ENCODE results near the gene LHPP. TPM values are rescaled to one million over a fixed set of nuclear protein-coding genes. Genes with fewer than 3 reads are reported as not detected.

Gene LHPP
- total and polyA plus RNA-seq, 10 of the 15 experiments (the other 5 are each of a cell fraction or from before 2014, with no cell fraction given) = 0.79 to 9.8 (median 6.7) TPM

GRCh38 chr10:124603376-124604213, 142.0 kb downstream of the LHPP start:
- POLR2A ChIA-PET = no interaction called here
- H3K4me3 ChIP-seq = no peak overlapping the region
- no peak; the same call in 2 of the 3 replicates for ATAC-seq
- H3K27ac ChIP-seq (ENCODE audit: control insufficient read depth, insufficient read depth) = no peak overlapping the region
- no peak overlapping the region for H3K4me2 ChIP-seq (ENCODE audit: control insufficient read depth, insufficient read depth)
- intact Hi-C loops (cut with micrococcal nuclease; ENCODE audit: unreplicated experiment) (no loop called here), in situ Hi-C loops (cut with MboI) (no loop called here)
- no peak overlapping the region for H2AFZ ChIP-seq (ENCODE audit: control insufficient read depth, low read depth, low read length)
- H3K9ac ChIP-seq (ENCODE audit: control insufficient read depth, insufficient read depth, low read length) = no peak overlapping the region
- no peaks in the 10 kb centered on the region for H3K36me3 ChIP-seq (ENCODE audit: control insufficient read depth in 2 of 2, insufficient read depth in 2 of 2, low read length in 1 of 2)
- BruUV-seq (replicated peaks) = no TSS peak
- no peaks in the 10 kb centered on the region for H3K79me2 ChIP-seq (ENCODE audit: control insufficient read depth, insufficient read depth, low read length)
- H4K20me1 ChIP-seq (ENCODE audit: control insufficient read depth, insufficient read depth) = no peaks in the 10 kb centered on the region
- H3K4me1 ChIP-seq (ENCODE audit: control insufficient read depth, insufficient read depth, low read length) = peaks cover 7% of the 10 kb centered on the region
- WGBS (ENCODE audit: insufficient coverage, insufficient replicate concordance, low lambda C conversion rate, missing lambda C conversion rate) = 63% methylated on average over 17 of the region's 18 CpGs
- RAD21 ChIA-PET (ENCODE audit: unreplicated experiment) = no interaction called here
- H3K27me3 ChIP-seq (replicated peaks in 1 of 2; ENCODE audit: control insufficient read depth in 2 of 2, insufficient read depth in 2 of 2, low read length in 1 of 2) = no peaks in the 10 kb centered on the region
- SMC1A ChIA-PET (ENCODE audit: uncharacterized antibody, unreplicated experiment) = no interaction called here
- H3K9me3 ChIP-seq (replicated peaks; ENCODE audit: control insufficient read depth, insufficient read depth, low read length) = no peaks in the 10 kb centered on the region
- no peak for FAIRE-seq
- CTCF ChIA-PET = interaction anchor here (1.0 kb wide), 1 partner anchor 11 kb away, joined by 5 read pairs; no protein-coding TSS in a partner anchor
- DNase-seq (ENCODE audit: low read depth, low spot score) = no peak
- TF ChIP-seq CTCF (IDR thresholded peaks at IDR 0.05 in 2 of 3, conservative IDR thresholded peaks at IDR 0.05 in 1 of 3; ENCODE audit: control insufficient read depth in 2 of 3, extremely low read depth in 1 of 3, insufficient read depth in 1 of 3, low read depth in 3 of 3, low read length in 3 of 3) (no peak), SUZ12 (IDR thresholded peaks at IDR 0.05; ENCODE audit: unreplicated experiment) (no peak), SREBF1 (IDR thresholded peaks at IDR 0.05; ENCODE audit: low read length) (no peak), POU2F2 (IDR thresholded peaks at IDR 0.05; ENCODE audit: borderline replicate concordance, low read depth, low read length) (no peak), ZZZ3 (IDR thresholded peaks at IDR 0.05; ENCODE audit: control insufficient read depth, insufficient read length, low read depth) (no peak), FOXK2 (IDR thresholded peaks at IDR 0.05) (no peak), PBX3 (IDR thresholded peaks at IDR 0.05; ENCODE audit: insufficient replicate concordance, low read depth, low read length) (no peak), BMI1 (IDR thresholded peaks at IDR 0.05; ENCODE audit: borderline replicate concordance) (no peak), BACH1 (IDR thresholded peaks at IDR 0.05; ENCODE audit: borderline replicate concordance) (no peak), KAT2A (conservative IDR thresholded peaks at IDR 0.05; ENCODE audit: control insufficient read depth, low read depth, low read length) (no peak), CREB1 (IDR thresholded peaks at IDR 0.05; ENCODE audit: low read depth) (no peak), IRF4 (IDR thresholded peaks at IDR 0.05; ENCODE audit: low read depth, low read length) (no peak), MYC (IDR thresholded peaks at IDR 0.05; ENCODE audit: insufficient read depth, insufficient read length, insufficient replicate concordance, low read length, severe bottlenecking) (no peak), CBFB (IDR thresholded peaks at IDR 0.05; ENCODE audit: low read depth) (no peak), MAX (IDR thresholded peaks at IDR 0.05; ENCODE audit: low read depth, low read length) (no peak), BHLHE40 (IDR thresholded peaks at IDR 0.05; ENCODE audit: borderline replicate concordance in 1 of 2, low read depth in 2 of 2, low read length in 1 of 2) (no peak)
